Measurements from ENCODE around the gene PPP5C. TPM values are rescaled to one million over a fixed set of nuclear protein-coding genes. Genes with fewer than 3 reads are reported as not detected.

PPP5C gene
- total RNA-seq, 1 experiment from 2014 or later, result 58.1 TPM

DNA sequence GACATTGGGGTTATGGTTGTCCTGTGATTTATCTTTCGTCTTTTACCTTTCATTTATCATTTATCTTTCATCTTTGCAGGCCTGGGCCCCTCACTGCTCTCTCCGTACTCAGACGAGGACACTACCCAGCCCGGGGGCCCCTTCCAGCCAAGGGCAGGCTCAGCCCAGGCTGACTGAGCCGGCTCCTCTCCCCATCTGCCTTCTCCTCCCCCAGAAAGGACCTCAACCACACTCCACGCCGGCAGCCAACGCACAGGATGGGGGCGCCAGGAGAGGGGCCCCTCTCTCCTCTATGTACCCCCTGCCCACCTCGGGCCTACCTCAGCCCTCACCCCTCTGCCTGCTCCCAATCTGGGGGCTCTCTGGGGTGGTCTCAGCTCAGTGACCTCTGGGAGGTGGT is 7.4 kb upstream of the PPP5C start:
- intact Hi-C loops (cut with micrococcal nuclease; ENCODE audit: unreplicated experiment) (no loop called here), in situ Hi-C loops (cut with HindIII; ENCODE audit: low pct_unique_long_range_greater_than_20kb, low sequenced_read_pairs) (no loop called here)
- Histone ChIP-seq H3K4me3 (ENCODE audit: low read depth in 2 of 2, low read length in 2 of 2) (no peak overlapping the region), H3K27ac (ENCODE audit: low read length) (no peak overlapping the region), H3K27me3 (ENCODE audit: control insufficient read depth, insufficient read depth, low read length) (no peaks in the 10 kb centered on the region), H3K4me1 (ENCODE audit: control insufficient read depth, insufficient read depth, low read length) (no peaks in the 10 kb centered on the region), H3K9me3 (ENCODE audit: control insufficient read depth, insufficient read depth, low read depth, low read length) (no peaks in the 10 kb centered on the region), H3K36me3 (ENCODE audit: control insufficient read depth, insufficient read depth, low read length) (no peaks in the 10 kb centered on the region)
- ChIA-PET POLR2A (no interaction called here), CTCF (no interaction called here)
- ATAC-seq (no peak), DNase-seq (ENCODE audit: low read depth, low spot score) (no peak)
- BruUV-seq (replicated peaks), result no TSS peak
- TF ChIP-seq, protein P1, sequence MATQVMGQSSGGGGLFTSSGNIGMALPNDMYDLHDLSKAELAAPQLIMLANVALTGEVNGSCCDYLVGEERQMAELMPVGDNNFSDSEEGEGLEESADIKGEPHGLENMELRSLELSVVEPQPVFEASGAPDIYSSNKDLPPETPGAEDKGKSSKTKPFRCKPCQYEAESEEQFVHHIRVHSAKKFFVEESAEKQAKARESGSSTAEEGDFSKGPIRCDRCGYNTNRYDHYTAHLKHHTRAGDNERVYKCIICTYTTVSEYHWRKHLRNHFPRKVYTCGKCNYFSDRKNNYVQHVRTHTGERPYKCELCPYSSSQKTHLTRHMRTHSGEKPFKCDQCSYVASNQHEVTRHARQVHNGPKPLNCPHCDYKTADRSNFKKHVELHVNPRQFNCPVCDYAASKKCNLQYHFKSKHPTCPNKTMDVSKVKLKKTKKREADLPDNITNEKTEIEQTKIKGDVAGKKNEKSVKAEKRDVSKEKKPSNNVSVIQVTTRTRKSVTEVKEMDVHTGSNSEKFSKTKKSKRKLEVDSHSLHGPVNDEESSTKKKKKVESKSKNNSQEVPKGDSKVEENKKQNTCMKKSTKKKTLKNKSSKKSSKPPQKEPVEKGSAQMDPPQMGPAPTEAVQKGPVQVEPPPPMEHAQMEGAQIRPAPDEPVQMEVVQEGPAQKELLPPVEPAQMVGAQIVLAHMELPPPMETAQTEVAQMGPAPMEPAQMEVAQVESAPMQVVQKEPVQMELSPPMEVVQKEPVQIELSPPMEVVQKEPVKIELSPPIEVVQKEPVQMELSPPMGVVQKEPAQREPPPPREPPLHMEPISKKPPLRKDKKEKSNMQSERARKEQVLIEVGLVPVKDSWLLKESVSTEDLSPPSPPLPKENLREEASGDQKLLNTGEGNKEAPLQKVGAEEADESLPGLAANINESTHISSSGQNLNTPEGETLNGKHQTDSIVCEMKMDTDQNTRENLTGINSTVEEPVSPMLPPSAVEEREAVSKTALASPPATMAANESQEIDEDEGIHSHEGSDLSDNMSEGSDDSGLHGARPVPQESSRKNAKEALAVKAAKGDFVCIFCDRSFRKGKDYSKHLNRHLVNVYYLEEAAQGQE (IDR thresholded peaks at IDR 0.05; ENCODE audit: insufficient read depth in 1 of 2, low read depth in 2 of 2, low read length in 1 of 2), result no peak
- TF ChIP-seq TCF7L2 (IDR thresholded peaks at IDR 0.05; ENCODE audit: low read depth, low read length) (no peak), POLR2AphosphoS5 (IDR thresholded peaks at IDR 0.05; ENCODE audit: low read depth, low read length) (no peak), SIN3A (IDR thresholded peaks at IDR 0.05; ENCODE audit: borderline replicate concordance, insufficient read depth, low read depth, low read length) (no peak)
- TF ChIP-seq, protein P2, sequence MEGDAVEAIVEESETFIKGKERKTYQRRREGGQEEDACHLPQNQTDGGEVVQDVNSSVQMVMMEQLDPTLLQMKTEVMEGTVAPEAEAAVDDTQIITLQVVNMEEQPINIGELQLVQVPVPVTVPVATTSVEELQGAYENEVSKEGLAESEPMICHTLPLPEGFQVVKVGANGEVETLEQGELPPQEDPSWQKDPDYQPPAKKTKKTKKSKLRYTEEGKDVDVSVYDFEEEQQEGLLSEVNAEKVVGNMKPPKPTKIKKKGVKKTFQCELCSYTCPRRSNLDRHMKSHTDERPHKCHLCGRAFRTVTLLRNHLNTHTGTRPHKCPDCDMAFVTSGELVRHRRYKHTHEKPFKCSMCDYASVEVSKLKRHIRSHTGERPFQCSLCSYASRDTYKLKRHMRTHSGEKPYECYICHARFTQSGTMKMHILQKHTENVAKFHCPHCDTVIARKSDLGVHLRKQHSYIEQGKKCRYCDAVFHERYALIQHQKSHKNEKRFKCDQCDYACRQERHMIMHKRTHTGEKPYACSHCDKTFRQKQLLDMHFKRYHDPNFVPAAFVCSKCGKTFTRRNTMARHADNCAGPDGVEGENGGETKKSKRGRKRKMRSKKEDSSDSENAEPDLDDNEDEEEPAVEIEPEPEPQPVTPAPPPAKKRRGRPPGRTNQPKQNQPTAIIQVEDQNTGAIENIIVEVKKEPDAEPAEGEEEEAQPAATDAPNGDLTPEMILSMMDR (IDR thresholded peaks at IDR 0.05), result no peak

DNA sequence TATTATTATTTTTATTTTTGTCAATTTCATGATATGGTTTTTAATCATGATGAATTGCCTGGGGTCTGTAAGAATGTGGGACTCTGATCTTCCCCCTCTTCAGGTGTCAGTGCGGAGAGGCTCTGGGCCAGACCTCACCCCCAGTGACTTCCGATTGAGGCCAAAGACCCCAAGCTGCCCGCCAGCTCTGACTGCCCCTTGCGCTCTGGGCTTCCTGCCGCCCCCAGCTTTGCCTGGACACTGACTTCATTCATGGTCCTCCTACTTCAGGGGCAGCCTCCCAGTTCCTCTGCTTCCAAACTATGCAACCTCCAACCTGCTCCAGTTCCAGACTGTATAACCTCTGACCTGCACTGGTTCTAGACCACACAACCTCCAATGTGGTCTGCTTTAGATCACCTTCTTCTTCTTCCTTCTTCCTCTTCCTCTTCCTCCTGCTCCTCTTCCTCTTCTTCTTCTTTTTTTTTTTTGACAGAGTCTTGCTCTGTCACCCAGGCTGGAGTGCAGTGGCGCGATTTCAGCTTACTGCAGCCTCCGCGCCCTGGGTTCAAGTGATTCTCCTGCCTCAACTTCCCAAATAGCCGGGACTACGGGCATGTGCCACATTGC is 6.7 kb upstream of the PPP5C start:
- BruUV-seq (replicated peaks), result no TSS peak
- H3K4me3 ChIP-seq (ENCODE audit: low read depth in 2 of 2, low read length in 2 of 2), result no peak overlapping the region
- CTCF ChIA-PET, result no interaction called here
- intact Hi-C loops (cut with micrococcal nuclease; ENCODE audit: unreplicated experiment) (no loop called here), in situ Hi-C loops (cut with HindIII; ENCODE audit: low pct_unique_long_range_greater_than_20kb, low sequenced_read_pairs) (no loop called here)
- POLR2A ChIA-PET, result no interaction called here
- ATAC-seq (no peak), DNase-seq (ENCODE audit: low read depth, low spot score) (no peak)
- H3K27ac ChIP-seq (ENCODE audit: low read length), result no peak overlapping the region
- no peaks in the 10 kb centered on the region for H3K9me3 ChIP-seq (ENCODE audit: control insufficient read depth, insufficient read depth, low read depth, low read length)
- H3K4me1 ChIP-seq (ENCODE audit: control insufficient read depth, insufficient read depth, low read length), result no peaks in the 10 kb centered on the region
- H3K36me3 ChIP-seq (ENCODE audit: control insufficient read depth, insufficient read depth, low read length), result no peaks in the 10 kb centered on the region
- TF ChIP-seq, protein P1 (IDR thresholded peaks at IDR 0.05; ENCODE audit: insufficient read depth in 1 of 2, low read depth in 2 of 2, low read length in 1 of 2), result no peak
- TF ChIP-seq SIN3A (IDR thresholded peaks at IDR 0.05; ENCODE audit: borderline replicate concordance, insufficient read depth, low read depth, low read length), result no peak
- no peak for TF ChIP-seq TCF7L2 (IDR thresholded peaks at IDR 0.05; ENCODE audit: low read depth, low read length)
- no peak for TF ChIP-seq POLR2AphosphoS5 (IDR thresholded peaks at IDR 0.05; ENCODE audit: low read depth, low read length)
- TF ChIP-seq, protein P2 (IDR thresholded peaks at IDR 0.05), result no peak
- no peaks in the 10 kb centered on the region for H3K27me3 ChIP-seq (ENCODE audit: control insufficient read depth, insufficient read depth, low read length)

All from Panc1 (cell line).